Activated naive CD8-positive, alpha-beta T cell treated with anti-CD3 and anti-CD28 coated beads, Interleukin-2, amount 50 U/mL, for 16 hours (primary cell): ENCODE measurements around the gene BLACAT1.

ENCODE experiments used
- DNase-seq: peaks from one replicate; pipeline ENCODE4 v3.0.0-alpha.2; 2020; ENCODE audit warnings: low read depth, low spot score

Gene BLACAT1

GRCh38 chr1:205456868-205457745 lies 1.3 kb upstream of the BLACAT1 start:
- no peak for DNase-seq

GRCh38 chr1:205456383-205456867 lies 580 bp upstream of the BLACAT1 start:
- no peak for DNase-seq

GRCh38 chr1:205454903-205455335 lies 926 bp downstream of the BLACAT1 start:
- no peak for DNase-seq

- DNase-seq = no peak
These were observed 2.4 kb downstream of the BLACAT1 start for GRCh38 chr1:205453466-205453865.

DNA sequence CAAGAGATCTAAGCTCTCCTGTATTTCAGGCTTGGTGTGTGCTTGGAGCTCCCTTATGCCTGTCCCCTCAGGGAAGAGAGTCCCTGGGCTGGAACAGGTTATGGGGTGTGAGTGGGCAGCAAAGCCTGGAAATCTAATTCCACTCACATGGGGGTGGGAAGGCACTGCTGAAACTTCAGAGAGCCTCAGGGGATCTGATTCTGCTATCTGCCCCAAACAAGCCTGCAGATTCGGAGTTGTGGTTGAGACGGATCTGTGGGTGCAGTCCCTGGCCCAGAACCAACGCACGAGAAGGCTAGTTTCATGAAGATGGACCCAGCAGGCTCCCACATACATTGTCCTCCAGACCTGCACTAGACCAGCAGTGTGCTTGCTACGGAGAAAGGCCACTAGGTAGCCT lies 2.9 kb downstream of the BLACAT1 start:
- no peak for DNase-seq

GRCh38 chr1:205452364-205452763 lies 3.5 kb downstream of the BLACAT1 start:
- DNase-seq = no peak

DNA sequence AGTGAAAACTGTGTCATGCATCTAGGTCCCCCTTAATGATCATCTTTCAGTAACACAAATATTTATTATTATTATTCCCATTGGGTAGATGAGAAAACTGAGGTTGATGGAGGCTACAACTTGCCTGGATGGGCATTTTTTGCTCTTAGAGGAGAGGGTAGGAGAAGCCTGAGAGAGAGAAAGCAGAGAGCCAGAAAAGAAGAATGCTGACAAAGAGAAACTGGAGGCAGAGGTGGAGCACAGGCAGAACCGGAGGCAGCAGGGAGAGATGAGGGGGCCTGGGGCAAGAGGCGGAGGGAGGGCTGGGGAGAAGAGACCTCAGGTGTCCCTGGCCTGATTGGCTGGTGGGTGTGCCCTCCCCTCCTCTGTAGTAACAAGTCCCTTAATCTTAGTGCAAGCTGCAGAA lies 4.1 kb downstream of the BLACAT1 start:
- DNase-seq = no peak

DNA sequence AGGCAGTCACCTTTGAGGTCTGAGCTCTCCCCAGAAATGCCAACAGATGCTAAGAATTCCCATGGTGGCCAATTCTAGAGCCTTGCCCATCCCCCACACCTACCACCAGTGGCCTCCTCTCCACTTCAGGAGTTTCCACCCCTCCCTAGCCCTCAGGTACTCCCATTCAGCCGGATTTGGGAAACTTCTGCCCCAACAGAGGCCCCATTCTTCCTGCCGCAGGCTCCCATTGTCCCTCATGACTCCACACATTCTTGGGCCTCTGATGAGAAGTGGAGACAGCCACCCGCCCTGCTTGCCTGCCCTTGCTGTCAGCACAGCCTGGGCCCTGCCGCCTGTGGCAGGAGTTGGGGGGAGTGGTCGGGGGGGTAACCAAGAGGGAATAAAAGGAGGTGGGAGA lies 4.6 kb downstream of the BLACAT1 start:
- DNase-seq = no peak

GRCh38 chr1:205450448-205450847 lies 5.4 kb downstream of the BLACAT1 start:
- DNase-seq = no peak

DNA sequence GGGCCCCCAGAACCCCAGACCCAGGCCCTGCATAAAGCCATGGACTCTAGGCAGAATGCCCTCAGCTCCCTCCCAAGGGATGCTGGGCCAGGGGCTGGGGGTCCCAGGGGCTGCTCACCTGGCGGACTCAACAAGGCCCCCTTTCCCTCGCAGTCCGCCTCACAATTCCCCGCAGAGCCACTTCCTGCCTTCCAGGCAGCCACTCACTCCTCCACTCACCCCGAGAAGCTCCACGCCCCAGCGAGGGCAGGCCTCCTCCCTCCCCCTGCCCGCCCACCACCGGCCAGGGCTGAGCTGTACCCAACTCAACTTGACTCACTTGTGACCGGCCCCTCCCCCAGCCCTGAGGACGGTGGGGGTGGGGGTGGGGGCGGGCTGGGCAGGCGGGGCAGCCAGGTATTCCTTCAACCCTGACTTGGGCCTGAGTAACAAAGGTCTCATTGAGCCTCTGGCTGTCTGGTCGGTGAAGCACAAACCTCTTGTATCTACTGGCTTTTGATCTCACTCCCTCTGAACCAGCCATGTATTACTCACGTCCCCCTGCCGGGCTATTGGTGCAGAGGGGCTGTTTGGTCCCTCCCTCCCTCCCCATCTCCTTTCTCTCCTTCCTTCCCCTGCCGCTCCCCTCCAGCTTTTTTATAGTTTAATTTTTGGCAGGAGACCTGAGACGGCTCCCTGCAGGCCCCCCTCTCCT lies 5.9 kb downstream of the BLACAT1 start:
- no peak for DNase-seq

- no peak for DNase-seq
These were observed 6.5 kb downstream of the BLACAT1 start for GRCh38 chr1:205449254-205449749.

GRCh38 chr1:205448540-205449253 lies 7.1 kb downstream of the BLACAT1 start:
- no peak for DNase-seq

- DNase-seq = no peak
These were observed 8.1 kb downstream of the BLACAT1 start for GRCh38 chr1:205447457-205448341.

- DNase-seq = no peak
These were observed 9.0 kb downstream of the BLACAT1 start for GRCh38 chr1:205446828-205447227.

DNA sequence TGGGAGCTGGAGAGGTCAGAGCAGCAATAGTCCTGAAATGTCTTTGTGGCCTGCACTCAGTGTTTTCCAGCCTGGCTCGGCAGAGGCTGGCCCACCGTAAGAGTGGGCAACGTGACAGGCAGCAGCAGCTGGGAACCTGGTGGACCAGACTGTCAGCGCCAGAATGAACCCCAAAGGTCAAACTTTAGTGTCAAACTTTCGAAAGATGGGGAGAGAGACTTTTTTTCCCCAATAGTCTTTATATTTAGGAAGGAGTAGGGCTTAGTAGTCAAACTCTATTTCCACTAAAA lies 10.3 kb downstream of the BLACAT1 start:
- DNase-seq = no peak

DNA sequence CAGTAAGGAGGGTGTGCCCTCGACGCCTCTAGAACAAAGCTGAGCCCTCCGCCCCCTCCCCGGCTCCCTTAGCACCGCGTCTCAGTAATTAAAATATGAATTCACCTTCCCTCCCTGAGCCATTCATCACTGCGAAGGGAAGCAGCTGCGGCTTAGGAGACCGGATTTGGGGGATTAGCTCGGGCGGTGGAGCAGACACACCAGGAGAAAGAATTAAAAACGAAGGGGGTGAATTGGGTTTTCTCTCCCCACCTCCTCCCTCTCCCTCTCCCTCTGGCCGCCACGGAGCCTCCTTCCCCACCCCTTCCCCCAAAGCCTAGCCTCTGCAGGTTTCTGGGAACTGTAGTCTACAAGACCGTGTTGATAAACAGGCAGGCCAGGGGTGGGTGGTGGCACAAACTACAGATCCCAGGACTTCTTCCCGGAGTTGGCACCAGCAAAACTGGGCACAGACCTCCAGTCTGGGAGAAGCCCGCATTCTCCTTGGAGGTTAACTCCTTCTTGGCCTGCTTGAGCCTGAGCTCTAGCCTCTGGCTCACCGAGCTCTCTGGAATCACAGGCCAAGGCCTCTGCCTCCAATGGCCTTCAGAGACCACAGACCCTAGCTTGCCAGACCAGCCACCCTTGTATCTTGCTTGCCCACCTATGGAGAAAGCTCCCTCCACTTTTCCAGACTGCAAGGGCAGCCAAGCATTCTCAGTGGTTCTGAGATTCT lies 10.8 kb downstream of the BLACAT1 start:
- no peak for DNase-seq

DNA sequence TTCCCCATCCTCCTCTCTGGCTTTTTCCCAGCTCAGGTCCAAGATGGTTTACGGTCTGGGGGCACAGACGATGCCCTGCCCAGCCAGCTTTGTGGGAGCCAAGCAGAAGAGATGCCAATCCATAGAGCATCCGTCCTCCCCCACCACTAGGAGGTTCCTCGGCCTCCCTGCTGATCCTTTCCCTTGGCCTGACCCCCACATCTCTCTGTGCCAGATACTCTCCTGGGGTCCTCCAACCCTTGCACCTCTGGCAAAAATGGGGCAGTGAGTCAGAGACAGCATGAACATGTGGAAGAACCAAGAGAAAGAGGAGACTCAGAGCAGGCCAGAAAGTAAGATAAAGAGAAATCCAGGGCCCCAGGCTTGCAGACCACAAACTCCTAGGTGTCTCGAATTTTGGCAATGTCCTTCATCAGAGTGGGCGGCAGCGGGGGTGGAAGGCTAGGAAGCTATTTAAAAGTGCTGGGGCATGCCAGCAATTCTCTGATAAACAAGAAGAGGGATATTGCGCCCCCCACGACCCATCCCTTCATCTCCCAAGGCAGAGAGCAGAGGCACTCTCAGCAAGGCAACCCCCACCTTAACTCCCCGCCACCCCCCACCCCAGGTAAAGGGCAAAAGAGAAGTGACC lies 11.4 kb downstream of the BLACAT1 start:
- DNase-seq = no peak

DNA sequence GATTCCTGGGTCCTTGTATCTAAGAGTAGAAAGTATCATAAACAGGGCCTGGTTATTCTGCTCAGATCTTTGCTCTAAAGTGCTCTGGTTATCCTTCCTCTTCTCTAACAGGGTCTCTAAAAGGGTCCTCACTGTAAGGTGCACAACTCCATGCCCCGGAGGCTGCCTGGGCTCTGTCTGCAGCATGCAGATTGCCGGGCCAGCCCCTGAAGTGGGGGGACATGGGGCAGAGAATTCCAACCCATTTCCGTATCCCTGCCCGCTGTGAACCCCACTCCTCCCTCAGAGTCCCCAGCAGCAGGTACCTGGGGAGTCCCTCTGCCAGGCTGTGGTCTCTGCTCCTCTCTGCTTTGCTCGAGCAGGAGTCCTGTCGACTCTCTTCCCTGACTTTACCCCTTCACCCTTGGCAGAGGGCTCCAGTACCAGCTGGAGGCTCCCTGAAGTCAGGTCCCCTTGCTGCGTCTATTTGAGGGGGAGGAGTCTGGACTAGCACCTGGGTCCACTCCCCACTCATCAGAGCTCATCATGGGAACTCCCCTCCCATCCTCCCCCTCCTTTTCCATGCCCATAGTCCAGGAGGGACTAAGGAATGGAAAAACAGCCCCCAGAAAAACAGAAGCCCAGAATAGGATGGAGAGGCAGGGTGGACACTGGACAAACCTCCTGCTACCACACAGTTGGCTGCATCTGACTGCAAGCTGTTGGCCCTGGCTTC lies 12.1 kb downstream of the BLACAT1 start:
- no peak for DNase-seq

GRCh38 chr1:205442051-205442725 lies 13.7 kb downstream of the BLACAT1 start:
- no peak for DNase-seq
